ENCODE measurements around the gene RNF150.
"Not testable (repeated sequence)": the region's sequence is repeated elsewhere in the genome, so short reads cannot be mapped to it uniquely, and the experiment has no call there.

RNF150 gene

GRCh38 chr4:141133146-141133998, at the start of gene RNF150:
Gene RNF150, minus strand, starts transcription at chr4:141133469.
- peak; percentile 22 for DNase-seq (ENCODE audit: low read depth)

DNA sequence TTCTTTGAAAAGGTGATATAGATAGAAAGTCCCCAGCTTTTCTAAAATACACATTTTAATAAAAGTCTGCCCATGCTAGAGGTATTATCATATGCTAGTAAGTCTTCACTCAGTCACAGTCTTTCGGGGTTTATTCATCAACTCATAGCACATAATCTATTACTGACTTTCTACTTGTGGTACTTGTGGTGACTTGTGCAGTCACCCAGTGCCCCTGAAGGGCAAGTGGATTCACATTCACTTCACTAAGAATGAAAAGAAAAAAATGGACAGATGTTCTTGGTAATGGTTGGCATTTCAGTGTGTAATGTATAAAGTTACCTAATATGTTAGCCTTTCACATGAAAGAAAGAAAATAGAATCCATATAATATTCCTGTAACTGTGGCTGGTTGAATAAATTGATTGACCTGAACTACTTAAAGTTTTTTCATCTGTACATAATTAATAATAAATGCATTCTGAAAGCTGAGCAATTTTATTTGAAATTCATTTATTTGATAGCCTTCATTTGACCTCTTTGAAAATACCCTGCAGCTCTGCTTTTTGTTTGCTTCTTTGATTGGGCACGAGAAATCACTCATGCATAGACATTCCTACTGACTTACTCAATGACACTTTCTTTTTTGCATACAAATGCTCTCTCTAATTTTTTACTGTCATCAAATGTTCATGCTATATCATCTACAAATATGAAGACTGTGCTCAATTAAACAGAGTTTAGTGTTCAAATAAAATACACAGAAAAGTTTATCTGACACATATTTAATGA, 47.9 kb upstream of the RNF150 start:
- no peak for DNase-seq (ENCODE audit: low read depth)

GRCh38 chr4:141179474-141180373, 46.5 kb upstream of the RNF150 start:
- no peak for DNase-seq (ENCODE audit: low read depth)

DNA sequence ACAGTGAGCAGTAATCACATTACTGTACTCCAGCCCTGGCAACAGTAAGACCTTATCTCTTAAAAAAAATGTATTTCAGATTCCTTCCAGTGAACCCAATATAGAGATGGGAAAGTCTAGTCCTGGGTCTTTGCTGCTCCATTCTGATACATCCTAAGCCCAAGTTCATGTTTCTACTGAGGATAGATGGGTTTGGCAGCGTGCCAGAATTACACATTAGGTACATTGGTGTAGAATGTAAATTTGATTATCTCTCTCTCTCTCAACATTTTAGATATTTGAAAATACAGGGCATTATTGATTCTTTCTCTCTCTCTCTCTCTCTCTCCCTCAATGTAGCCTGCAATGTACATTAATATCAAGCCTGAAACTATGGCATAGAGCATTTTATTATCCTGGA, 43.9 kb upstream of the RNF150 start:
- no peak for DNase-seq (ENCODE audit: low read depth)

DNA sequence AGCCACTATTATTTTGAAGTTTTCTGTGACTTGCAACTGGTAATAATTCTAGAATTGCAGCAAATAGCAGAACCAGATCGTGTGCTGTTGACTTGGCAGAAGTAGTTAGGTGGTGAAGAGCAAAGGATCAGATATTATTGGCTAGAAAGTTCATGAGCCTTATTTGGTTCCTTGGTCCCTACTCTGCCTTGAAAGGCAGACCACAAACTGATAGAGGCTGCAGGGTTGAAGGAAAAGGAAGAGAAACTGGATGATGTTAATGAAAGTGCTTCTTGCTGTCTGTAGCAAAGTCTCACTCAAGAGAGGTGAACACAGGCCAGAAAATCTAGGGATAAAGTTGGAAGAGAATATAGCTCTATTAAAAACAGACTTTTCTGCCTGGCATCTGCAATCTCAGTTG, 41.2 kb upstream of the RNF150 start:
- DNase-seq (ENCODE audit: low read depth): no peak

DNA sequence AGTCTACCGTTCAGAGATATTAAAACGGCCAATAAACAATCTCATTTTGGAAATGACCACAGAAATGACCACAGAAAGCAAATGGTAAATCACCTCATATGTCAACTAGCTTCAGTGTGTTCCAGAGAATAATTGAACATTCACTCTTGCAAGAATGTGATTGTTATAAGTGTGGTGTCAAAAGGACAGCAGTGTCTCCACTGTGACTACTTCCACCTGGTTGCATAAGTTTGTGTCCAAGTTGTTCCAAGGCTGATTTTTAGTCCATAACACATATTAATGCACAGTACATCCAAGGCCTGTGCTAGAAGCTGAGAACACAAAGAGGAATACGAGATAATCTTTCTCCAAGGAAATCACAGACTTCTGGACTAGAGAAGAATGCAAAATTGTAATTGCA, 37.4 kb upstream of the RNF150 start:
- no peak for DNase-seq (ENCODE audit: low read depth)

- no peak for DNase-seq (ENCODE audit: low read depth)
Observed at GRCh38 chr4:141169391-141169790, 36.1 kb upstream of the RNF150 start.

DNA sequence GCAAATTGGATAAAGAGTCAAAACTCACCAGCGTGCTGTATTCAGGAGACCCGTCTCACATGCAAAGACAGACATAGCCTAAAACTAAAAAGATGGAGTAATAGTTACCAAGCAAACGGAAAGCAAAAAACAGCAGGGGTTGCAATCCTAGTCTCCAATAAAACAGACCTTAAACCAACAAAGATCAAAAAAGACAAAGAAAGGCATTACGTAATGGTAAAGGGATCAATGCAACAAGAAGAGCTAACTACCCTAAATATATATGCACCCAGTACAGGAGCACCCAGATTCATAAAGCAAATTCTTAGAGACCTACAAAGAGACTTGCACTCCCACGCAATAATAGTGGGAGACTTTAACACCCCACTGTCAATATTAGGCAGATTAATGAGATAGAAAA, 31.7 kb upstream of the RNF150 start:
- DNase-seq (ENCODE audit: low read depth): not testable (repeated sequence)

- no peak for DNase-seq (ENCODE audit: low read depth)
Observed at GRCh38 chr4:141159027-141159426, 25.8 kb upstream of the RNF150 start.

GRCh38 chr4:141158219-141158618, 24.9 kb upstream of the RNF150 start:
- DNase-seq (ENCODE audit: low read depth): no peak

GRCh38 chr4:141155586-141155985, 22.3 kb upstream of the RNF150 start:
- DNase-seq (ENCODE audit: low read depth): no peak

GRCh38 chr4:141154725-141155124, 21.5 kb upstream of the RNF150 start:
- no peak for DNase-seq (ENCODE audit: low read depth)

DNA sequence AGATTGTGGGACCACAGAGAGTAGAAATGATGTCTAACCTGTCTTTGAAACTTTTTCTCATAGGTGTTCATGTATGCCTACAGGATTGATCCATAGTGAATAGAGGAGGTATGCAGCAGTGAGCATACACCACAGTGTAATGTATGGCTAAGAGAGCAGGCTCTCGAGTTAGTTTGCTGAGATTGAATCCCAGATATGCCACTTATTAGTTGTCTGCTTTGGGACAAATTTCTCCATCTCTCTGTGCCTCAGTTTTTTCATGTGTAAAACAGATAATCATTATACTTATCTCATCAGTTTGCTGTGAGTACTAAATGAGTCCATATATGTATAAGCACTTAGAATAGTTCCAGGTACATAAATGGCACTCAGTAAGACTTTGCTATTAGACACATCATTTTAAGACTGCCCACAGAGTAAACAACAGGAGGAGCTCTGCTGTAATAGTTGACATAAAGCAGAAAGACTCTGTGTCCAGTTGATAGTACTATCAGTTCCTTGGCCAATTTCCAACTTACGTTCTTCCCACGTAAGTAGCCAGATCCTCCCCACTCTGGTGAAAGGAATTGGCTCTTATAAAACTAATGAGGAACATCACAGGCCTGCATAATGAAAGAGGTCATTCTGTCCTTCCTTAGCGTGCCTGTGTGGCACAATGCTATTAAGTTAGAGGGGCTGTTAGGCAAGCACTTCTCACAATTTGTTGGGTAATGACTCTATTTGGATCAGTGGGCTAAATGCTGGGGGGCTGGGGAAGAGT, 20.7 kb upstream of the RNF150 start:
- no peak for DNase-seq (ENCODE audit: low read depth)

DNA sequence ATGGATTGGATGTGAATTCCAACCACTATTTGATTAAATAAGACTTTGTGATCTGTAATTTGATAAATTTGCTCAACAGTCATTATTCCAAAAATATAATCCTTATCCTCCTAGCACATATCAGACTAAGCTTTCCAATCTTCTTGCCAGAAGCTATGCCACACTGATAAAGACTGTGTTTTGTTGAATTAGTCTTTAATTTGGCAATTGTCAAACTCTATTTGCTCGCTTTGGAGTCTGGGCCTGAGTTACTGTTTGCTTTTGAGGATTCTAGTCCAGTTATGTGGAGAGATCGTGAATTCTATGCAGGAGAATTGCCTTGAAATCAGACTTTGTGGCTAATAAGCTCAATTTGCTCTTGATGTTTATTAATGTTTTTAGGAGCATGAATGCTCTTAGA, 10.9 kb upstream of the RNF150 start:
- DNase-seq (ENCODE audit: low read depth): no peak

GRCh38 chr4:141142423-141142822, 9.2 kb upstream of the RNF150 start:
- DNase-seq (ENCODE audit: low read depth): no peak

- no peak for DNase-seq (ENCODE audit: low read depth)
Observed at GRCh38 chr4:141140391-141141200, 7.3 kb upstream of the RNF150 start.

GRCh38 chr4:141133999-141134995, 1.0 kb upstream of the RNF150 start:
- no peak for DNase-seq (ENCODE audit: low read depth)

DNA sequence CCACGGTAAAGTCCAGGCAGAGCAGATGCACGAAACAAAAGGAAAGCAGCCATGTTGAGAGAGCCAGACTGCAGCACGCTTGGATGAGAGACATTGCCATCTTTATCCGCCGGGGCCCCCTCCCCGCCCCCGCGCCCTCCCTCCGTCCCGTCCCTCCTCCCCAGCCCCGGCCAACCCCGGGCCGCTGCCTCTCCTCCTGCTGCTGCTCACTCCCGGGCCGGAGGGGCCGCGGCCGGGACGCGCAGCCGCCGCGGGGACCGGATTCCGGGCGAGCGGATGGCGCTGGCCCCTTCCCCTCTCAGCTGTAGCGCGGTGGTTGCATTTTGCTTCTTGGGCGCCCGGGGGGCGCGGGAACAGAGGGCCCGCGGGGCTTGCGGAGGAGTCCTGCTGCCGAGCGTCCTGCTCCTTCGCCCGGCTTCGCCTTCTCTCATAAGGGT, 542 bp downstream of the RNF150 start:
- DNase-seq (ENCODE audit: low read depth): no peak

DNA sequence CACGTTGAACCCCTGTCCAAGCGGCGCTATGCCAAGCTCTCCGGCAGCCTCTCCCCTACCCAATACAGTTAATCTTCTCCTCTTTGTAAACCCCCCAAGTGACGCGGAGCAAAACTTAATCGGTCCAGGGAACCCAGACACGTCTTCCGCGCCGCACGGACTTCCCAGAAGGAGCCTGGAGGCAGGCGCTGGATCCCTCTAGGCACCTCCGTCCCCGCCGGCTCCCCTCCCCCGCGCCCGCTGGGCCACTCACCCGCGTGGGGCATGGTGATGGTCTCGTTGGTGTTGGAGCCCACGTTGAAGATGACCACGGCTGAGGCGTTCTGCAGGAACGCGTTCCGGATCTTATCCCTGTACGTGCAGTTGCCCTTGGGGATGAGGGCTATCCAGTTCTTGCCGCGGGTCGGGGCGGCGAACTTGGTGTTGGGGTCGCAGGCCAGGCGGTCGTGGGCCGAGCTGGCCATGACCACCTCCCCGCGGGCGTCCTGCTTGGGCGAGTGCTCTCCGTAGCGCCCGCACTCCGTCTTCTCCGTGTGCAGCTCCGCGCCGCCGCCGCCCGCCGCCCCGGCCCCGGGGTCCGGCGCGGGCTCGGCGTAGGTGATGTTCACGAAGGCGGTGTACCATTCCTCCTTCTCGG, 1.1 kb downstream of the RNF150 start:
- DNase-seq (ENCODE audit: low read depth): no peak
